HCT116 (cell line): Measurements from ENCODE around the gene EML2. TPM values are rescaled to one million over a fixed set of nuclear protein-coding genes. Genes with fewer than 3 reads are reported as not detected.

Experiments used
- ATAC-seq: fragments of 200-7000 bp; cut with Tn5 transposase; 2 replicates; pipeline ENCODE4 v1.9.1; 2020; ENCODE audit warnings: mild to moderate bottlenecking, moderate library complexity
- BruUV-seq: library from RNA; stranded (reverse); fragments of 400-500 nt; replicated peaks from 2 replicates; lab custom pipeline; 2021; lab: Mats Ljungman, UMichigan
- CTCF ChIA-PET: fragments of 300-600 bp; sonication (Branson Sonifier 250); formaldehyde crosslinking; loops from one replicate; lab custom pipeline; 2021; ENCODE audit warnings: antibody characterized with exemption; lab: Charles Lee
- POLR2A ChIA-PET: fragments of 300-600, 350-600 bp; sonication (Branson Sonifier 250); formaldehyde crosslinking; loops from one replicate; lab custom pipeline; 2021; ENCODE audit warnings: antibody characterized with exemption; lab: Charles Lee
- RAD21 ChIA-PET, 2 experiments: fragments of 300-600 bp; sonication (Branson Sonifier 250); formaldehyde crosslinking; loops; one replicate each; lab custom pipeline; 2023; ENCODE audit warnings: low total read pairs in 2 of 2; ENCODE audit not compliant: uncharacterized antibody in 2 of 2, unreplicated experiment in 2 of 2, low non-redundant PET in 1 of 2; lab: Charles Lee
- DNase-seq: peaks from one replicate; pipeline ENCODE4 v3.0.0-alpha.2; 2010; ENCODE audit warnings: low read depth, low spot score
- H2AFZ ChIP-seq: fragments of 200-600 bp; shearing (Covaris generic), sonication (generic); 2 replicates; pipeline ENCODE4 v1.6.1; 2017; ENCODE audit warnings: low read depth, mixed run types, mixed read lengths, antibody characterized with exemption, low read length; ENCODE audit not compliant: poor library complexity, severe bottlenecking
- H3K27ac ChIP-seq: 2 replicates; pipeline ENCODE4 v1.5.1; 2012; ENCODE audit warnings: low read depth, low read length
- H3K27me3 ChIP-seq: fragments of 200-600 bp; sonication (generic); 2 replicates; pipeline ENCODE4 v1.6.1; 2016; ENCODE audit warnings: mixed run types, low read length, mixed read lengths; ENCODE audit not compliant: insufficient read depth
- H3K36me3 ChIP-seq, 2 experiments: fragments of 200-500 bp in 1 of 2; fragments of 200-600 bp in 1 of 2; sonication (Bioruptor generic) in 1 of 2; sonication (generic) in 1 of 2; 2 replicates each; pipeline versions ENCODE4 v1.5.1 to v1.6.1; 2014 to 2016; ENCODE audit warnings: low read length in 2 of 2, inconsistent platforms in 1 of 2, mixed read lengths in 1 of 2, mixed run types in 1 of 2; ENCODE audit not compliant: insufficient read depth in 2 of 2, control insufficient read depth in 1 of 2
- H3K4me1 ChIP-seq, 2 experiments: fragments of 200-600 bp in 1 of 2; sonication (generic) in 1 of 2; 2 replicates each; pipeline versions ENCODE4 v1.5.1 to v1.6.1; 2012 to 2017; ENCODE audit warnings: low read length in 2 of 2, inconsistent platforms in 1 of 2, mild to moderate bottlenecking in 1 of 2, mixed read lengths in 1 of 2, mixed run types in 1 of 2, moderate library complexity in 1 of 2; ENCODE audit not compliant: insufficient read depth in 2 of 2, control insufficient read depth in 1 of 2
- H3K4me2 ChIP-seq: fragments of 200-600 bp; sonication (generic); 2 replicates; pipeline ENCODE4 v1.6.1; 2017; ENCODE audit warnings: mixed run types, low read length, mixed read lengths
- H3K4me3 ChIP-seq, 2 experiments: fragments of 200-600 bp in 1 of 2; sonication (generic) in 1 of 2; replicated peaks in 1 of 2; 2 replicates each; pipeline ENCODE4 v1.5.1; 2011 to 2016; ENCODE audit warnings: low read length in 2 of 2, control low read depth in 1 of 2, low read depth in 1 of 2, mild to moderate bottlenecking in 1 of 2, mixed read lengths in 1 of 2, mixed run types in 1 of 2
- H3K79me2 ChIP-seq: fragments of 200-600 bp; sonication (generic); 2 replicates; pipeline ENCODE4 v1.6.1; 2017; ENCODE audit warnings: mild to moderate bottlenecking, mixed run types, low read length, moderate library complexity, mixed read lengths; ENCODE audit not compliant: insufficient read depth
- H3K9ac ChIP-seq: fragments of 200-600 bp; sonication (generic); 2 replicates; pipeline ENCODE4 v1.6.1; 2016; ENCODE audit warnings: low read length, mixed read lengths
- H3K9me2 ChIP-seq: fragments of 200-600 bp; sonication (generic), shearing (Covaris generic); 2 replicates; pipeline ENCODE4 v1.6.1; 2017; ENCODE audit warnings: mixed run types, mild to moderate bottlenecking, moderate library complexity; ENCODE audit not compliant: insufficient read depth
- H3K9me3 ChIP-seq, 2 experiments: fragments of 200-500 bp in 1 of 2; fragments of 200-600 bp in 1 of 2; sonication (Bioruptor generic) in 1 of 2; sonication (generic) in 1 of 2; 2 replicates each; pipeline ENCODE4 v1.6.1; 2014 to 2017; ENCODE audit warnings: low read length in 2 of 2, mixed read lengths in 2 of 2, inconsistent platforms in 1 of 2, low read depth in 1 of 2, mild to moderate bottlenecking in 1 of 2, mixed run types in 1 of 2, moderate library complexity in 1 of 2; ENCODE audit not compliant: control insufficient read depth in 1 of 2, insufficient read depth in 1 of 2
- H4K20me1 ChIP-seq: fragments of 200-600 bp; sonication (generic), shearing (Covaris generic); 2 replicates; pipeline ENCODE4 v1.6.1; 2017; ENCODE audit warnings: mixed run types, mild to moderate bottlenecking, moderate library complexity; ENCODE audit not compliant: insufficient read depth
- CBX3 ChIP-seq: IDR thresholded peaks from 2 replicates; pipeline ENCODE4 v1.6.1; 2012; ENCODE audit warnings: low read depth
- CEBPB ChIP-seq: IDR thresholded peaks from 2 replicates; pipeline ENCODE4 v1.6.1; 2012; ENCODE audit warnings: low read depth
- EZH2phosphoT487 ChIP-seq: fragments of 200-600 bp; IDR thresholded peaks from 2 replicates; pipeline ENCODE4 v1.6.1; 2018; ENCODE audit warnings: antibody characterized with exemption, borderline replicate concordance
- JUND ChIP-seq: IDR thresholded peaks from 2 replicates; pipeline ENCODE4 v1.6.1; 2012
- POLR2A ChIP-seq: IDR thresholded peaks from 2 replicates; pipeline ENCODE4 v1.7.0; 2011; ENCODE audit warnings: borderline replicate concordance; ENCODE audit not compliant: insufficient read depth, insufficient read length; ENCODE audit errors: extremely low read depth
- POLR2AphosphoS5 ChIP-seq: IDR thresholded peaks from 2 replicates; pipeline ENCODE4 v1.6.1; 2011; ENCODE audit warnings: mild to moderate bottlenecking, low read depth, low read length, moderate library complexity
- SIN3A ChIP-seq: IDR thresholded peaks from 2 replicates; pipeline ENCODE4 v1.6.1; 2012; ENCODE audit warnings: low read depth
- SP1 ChIP-seq: IDR thresholded peaks from 2 replicates; pipeline ENCODE4 v1.6.1; 2012; ENCODE audit warnings: low read depth
- SRF ChIP-seq: IDR thresholded peaks from 2 replicates; pipeline ENCODE4 v1.6.1; 2012; ENCODE audit warnings: low read depth
- TCF7L2 ChIP-seq: IDR thresholded peaks from 2 replicates; pipeline ENCODE4 v1.7.0; 2011; ENCODE audit warnings: borderline replicate concordance, inconsistent platforms; ENCODE audit not compliant: insufficient read depth, insufficient read length; ENCODE audit errors: extremely low read depth
- ZFX ChIP-seq: fragments of 450-650 bp; IDR thresholded peaks from 2 replicates; pipeline ENCODE4 v1.6.1; 2017
- intact Hi-C: fragments of 100-400 bp; cut with micrococcal nuclease; formaldehyde crosslinking; loops from 2 replicates; pipeline ENCODE4 v1.10.0; 2022
- total RNA-seq: library from RNA; stranded (reverse); gene quantifications from one replicate; pipeline ENCODE4 v1.2.1, GENCODE V29; 2021; ENCODE audit not compliant: unreplicated experiment
- TF ChIP-seq, protein P1 (sequence below): IDR thresholded peaks from 2 replicates; pipeline ENCODE4 v1.6.1; 2012
- TF ChIP-seq, protein P2 (sequence below), 3 experiments: fragments of 200-600 bp in 1 of 3; sonication (generic) in 1 of 3; IDR thresholded peaks in 2 of 3; conservative IDR thresholded peaks in 1 of 3; 2 replicates each; pipeline ENCODE4 v1.5.1; 2012 to 2017; ENCODE audit warnings: low read depth in 2 of 3, low read length in 2 of 3, antibody characterized with exemption in 1 of 3, borderline replicate concordance in 1 of 3, control low read depth in 1 of 3, mild to moderate bottlenecking in 1 of 3, mixed read lengths in 1 of 3, mixed run types in 1 of 3, moderate library complexity in 1 of 3; ENCODE audit not compliant: insufficient read depth in 1 of 3
- TF ChIP-seq, protein P3 (sequence below): IDR thresholded peaks from 2 replicates; pipeline ENCODE4 v1.6.1; 2012

Gene EML2
- total RNA-seq, 1 experiment from 2014 or later, result 131 TPM

DNA sequence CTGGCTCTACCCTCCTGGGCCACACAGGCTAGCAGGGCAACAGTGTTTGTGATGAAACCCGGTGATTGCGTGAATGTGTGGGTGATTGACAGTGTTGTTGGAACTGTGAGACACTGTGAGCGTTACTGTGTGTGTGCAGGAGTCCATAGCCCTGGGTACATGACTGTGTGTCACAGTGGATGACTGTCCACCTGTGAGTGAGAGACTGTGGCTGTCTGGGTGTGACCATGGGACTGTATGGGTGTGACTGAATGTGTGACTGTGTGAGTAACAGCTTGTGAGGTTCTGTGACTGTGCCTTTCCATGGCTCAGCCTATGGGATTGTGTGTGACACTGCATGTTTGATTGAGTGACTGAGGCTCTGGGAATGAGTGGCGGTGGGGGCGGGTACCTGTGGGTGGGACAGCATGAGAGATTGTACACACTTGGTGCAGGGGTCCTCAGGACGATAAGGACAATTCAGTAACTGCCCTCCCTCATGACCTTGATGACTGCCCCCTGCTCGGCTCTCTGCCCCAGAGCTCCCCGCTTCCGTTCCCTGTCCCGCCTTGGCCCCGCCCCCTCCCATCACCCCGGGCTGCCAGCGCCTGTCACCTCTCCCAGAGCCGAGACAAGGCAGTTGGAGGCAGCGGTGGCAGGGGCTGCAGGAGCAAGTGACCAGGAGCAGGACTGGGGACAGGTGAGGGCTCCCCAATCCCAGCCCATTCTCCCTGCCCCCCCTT is 28.6 kb upstream of the EML2 start, which contains the start of gene GIPR:
GIPR (plus strand) TSS at position 602 of the 722 bp plus-strand sequence. CDS start 1,300 bp downstream, outside the sequence.
- Histone ChIP-seq H3K9ac (peak within 1 kb of the TSS; percentile 91), H3K36me3 (no peaks in the 10 kb centered on the region), H3K9me3 (no peaks in the 10 kb centered on the region), H3K4me2 (peak within 1 kb of the TSS; percentile 95)
- ATAC-seq, result peak; percentile 55
- TF ChIP-seq POLR2AphosphoS5 (peak; percentile 20; the same call in 1 of the 2 replicates), CBX3 (no peak)
- TF ChIP-seq, all 23 proteins: peak for 1
- peaks cover 11 to 40% of the 10 kb centered on the region in 2 experiments for H3K4me1 ChIP-seq
- no peaks in the 10 kb centered on the region for H3K79me2 ChIP-seq
- peak; percentile 72 for DNase-seq
- POLR2A ChIA-PET, result interaction anchor here (0.7 to 2.0 kb wide), 4 partner anchors 9 to 200 kb away, joined by 3 to 16 read pairs (median 4); partner anchors contain the start of gene FOSB
- BruUV-seq, result no TSS peak
- RAD21 ChIA-PET, result interaction anchor here (0.6 to 1.7 kb wide), 3 partner anchors 22 to 329 kb away, joined by 3 to 8 read pairs (median 3); no protein-coding TSS in a partner anchor
- intact Hi-C loops, result no loop called here
- H2AFZ ChIP-seq, result peak within 1 kb of the TSS; percentile 81
- peak within 1 kb of the TSS; percentile 76 to 85 for H3K4me3 ChIP-seq
- CTCF ChIA-PET, result interaction anchor here (1.0 to 3.1 kb wide), 3 partner anchors 22 to 182 kb away, joined by 4 to 17 read pairs (median 8); no protein-coding TSS in a partner anchor
- no peaks in the 10 kb centered on the region for H3K9me2 ChIP-seq
- no peaks in the 10 kb centered on the region for H3K27me3 ChIP-seq
- no peaks in the 10 kb centered on the region for H4K20me1 ChIP-seq
- peak within 1 kb of the TSS; percentile 71 for H3K27ac ChIP-seq

DNA sequence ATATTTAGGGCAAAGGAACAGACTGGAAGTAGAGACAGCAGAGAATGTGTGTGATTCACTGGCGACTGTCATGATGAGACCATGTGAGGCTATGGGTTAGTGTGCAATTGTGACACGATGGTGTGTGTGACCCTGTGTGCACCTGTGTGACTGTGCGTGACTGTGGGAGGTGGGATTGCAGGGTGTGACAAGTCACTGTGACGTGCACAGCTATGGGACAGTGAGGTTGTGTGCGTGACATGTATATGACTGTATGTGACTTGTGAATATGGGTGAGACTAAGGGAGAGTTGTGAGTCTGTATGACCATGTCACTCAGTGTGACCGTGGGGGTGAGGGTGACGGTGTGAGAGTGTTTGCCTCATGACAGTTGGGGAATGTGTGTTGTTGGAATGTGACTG is 25.4 kb upstream of the EML2 start:
- Histone ChIP-seq H4K20me1 (no peaks in the 10 kb centered on the region), H3K9ac (no peak overlapping the region), H3K4me3 (no peak overlapping the region), H3K27ac (no peak overlapping the region), H3K27me3 (no peaks in the 10 kb centered on the region), H3K79me2 (no peaks in the 10 kb centered on the region), H2AFZ (no peak overlapping the region), H3K36me3 (no peaks in the 10 kb centered on the region), H3K9me3 (no peaks in the 10 kb centered on the region), H3K4me2 (no peak overlapping the region), H3K4me1 (peaks cover 7 to 23% of the 10 kb centered on the region in 2 experiments), H3K9me2 (no peaks in the 10 kb centered on the region)
- BruUV-seq, result no TSS peak
- ChIA-PET RAD21 (no interaction called here), POLR2A (no interaction called here), CTCF (no interaction called here)
- ATAC-seq (no peak), DNase-seq (no peak)
- no peak for TF ChIP-seq SP1
- no peak for TF ChIP-seq EZH2phosphoT487
- TF ChIP-seq, protein P1, sequence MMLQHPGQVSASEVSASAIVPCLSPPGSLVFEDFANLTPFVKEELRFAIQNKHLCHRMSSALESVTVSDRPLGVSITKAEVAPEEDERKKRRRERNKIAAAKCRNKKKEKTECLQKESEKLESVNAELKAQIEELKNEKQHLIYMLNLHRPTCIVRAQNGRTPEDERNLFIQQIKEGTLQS, result no peak
- TF ChIP-seq TCF7L2, result no peak
- no peak for TF ChIP-seq CEBPB
- TF ChIP-seq POLR2A, result no peak
- no peak for TF ChIP-seq ZFX
- no peak for TF ChIP-seq JUND
- no peak for TF ChIP-seq SRF
- no peak for TF ChIP-seq SIN3A
- TF ChIP-seq, protein P2, sequence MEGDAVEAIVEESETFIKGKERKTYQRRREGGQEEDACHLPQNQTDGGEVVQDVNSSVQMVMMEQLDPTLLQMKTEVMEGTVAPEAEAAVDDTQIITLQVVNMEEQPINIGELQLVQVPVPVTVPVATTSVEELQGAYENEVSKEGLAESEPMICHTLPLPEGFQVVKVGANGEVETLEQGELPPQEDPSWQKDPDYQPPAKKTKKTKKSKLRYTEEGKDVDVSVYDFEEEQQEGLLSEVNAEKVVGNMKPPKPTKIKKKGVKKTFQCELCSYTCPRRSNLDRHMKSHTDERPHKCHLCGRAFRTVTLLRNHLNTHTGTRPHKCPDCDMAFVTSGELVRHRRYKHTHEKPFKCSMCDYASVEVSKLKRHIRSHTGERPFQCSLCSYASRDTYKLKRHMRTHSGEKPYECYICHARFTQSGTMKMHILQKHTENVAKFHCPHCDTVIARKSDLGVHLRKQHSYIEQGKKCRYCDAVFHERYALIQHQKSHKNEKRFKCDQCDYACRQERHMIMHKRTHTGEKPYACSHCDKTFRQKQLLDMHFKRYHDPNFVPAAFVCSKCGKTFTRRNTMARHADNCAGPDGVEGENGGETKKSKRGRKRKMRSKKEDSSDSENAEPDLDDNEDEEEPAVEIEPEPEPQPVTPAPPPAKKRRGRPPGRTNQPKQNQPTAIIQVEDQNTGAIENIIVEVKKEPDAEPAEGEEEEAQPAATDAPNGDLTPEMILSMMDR (IDR thresholded peaks at IDR 0.05 in 2 of 3, conservative IDR thresholded peaks at IDR 0.05 in 1 of 3; ENCODE audit: borderline replicate concordance in 1 of 3, insufficient read depth in 1 of 3, low read depth in 2 of 3, low read length in 2 of 3), result no peak
- TF ChIP-seq, protein P3, sequence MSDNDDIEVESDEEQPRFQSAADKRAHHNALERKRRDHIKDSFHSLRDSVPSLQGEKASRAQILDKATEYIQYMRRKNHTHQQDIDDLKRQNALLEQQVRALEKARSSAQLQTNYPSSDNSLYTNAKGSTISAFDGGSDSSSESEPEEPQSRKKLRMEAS, result no peak
- intact Hi-C loops, result no loop called here
